ENCODE measurements around the gene HEBP2.

HEBP2 gene

GRCh38 chr6:138419766-138420165 lies 15.7 kb downstream of the HEBP2 start:
- no peak for ATAC-seq
- TF ChIP-seq ZNF8 (CRISPR knock-in tag; IDR thresholded peaks at IDR 0.05) (no peak), CSRNP3 (CRISPR knock-in tag; IDR thresholded peaks at IDR 0.05) (no peak), PPARA (CRISPR knock-in tag; IDR thresholded peaks at IDR 0.05; ENCODE audit: borderline replicate concordance) (no peak), BACH2 (CRISPR knock-in tag; IDR thresholded peaks at IDR 0.05; ENCODE audit: borderline replicate concordance) (no peak), ZFP3 (CRISPR knock-in tag; IDR thresholded peaks at IDR 0.05) (no peak), ZNF565 (CRISPR knock-in tag; conservative IDR thresholded peaks at IDR 0.05; ENCODE audit: low read depth) (no peak), GLIS3 (CRISPR knock-in tag; IDR thresholded peaks at IDR 0.05) (no peak), ESRRG (CRISPR knock-in tag; IDR thresholded peaks at IDR 0.05) (no peak)

GRCh38 chr6:138420356-138420755 lies 16.3 kb downstream of the HEBP2 start:
- no peak for TF ChIP-seq GLIS3 (CRISPR knock-in tag; IDR thresholded peaks at IDR 0.05)
- TF ChIP-seq RARB (CRISPR knock-in tag; IDR thresholded peaks at IDR 0.05): no peak
- TF ChIP-seq POU6F1 (CRISPR knock-in tag; IDR thresholded peaks at IDR 0.05; ENCODE audit: borderline replicate concordance, low read depth): no peak
- TF ChIP-seq ESRRG (CRISPR knock-in tag; IDR thresholded peaks at IDR 0.05): no peak
- TF ChIP-seq ZFP30 (CRISPR knock-in tag; IDR thresholded peaks at IDR 0.05): no peak
- no peak for TF ChIP-seq ZNF565 (CRISPR knock-in tag; conservative IDR thresholded peaks at IDR 0.05; ENCODE audit: low read depth)
- no peak for TF ChIP-seq TSHZ2 (CRISPR knock-in tag; IDR thresholded peaks at IDR 0.05)
- no peak for TF ChIP-seq OSR1 (CRISPR knock-in tag; IDR thresholded peaks at IDR 0.05)
- no peak for TF ChIP-seq ISL1 (CRISPR knock-in tag; IDR thresholded peaks at IDR 0.05)
- no peak for TF ChIP-seq ZNF70 (CRISPR knock-in tag; IDR thresholded peaks at IDR 0.05)
- TF ChIP-seq CSRNP3 (CRISPR knock-in tag; IDR thresholded peaks at IDR 0.05): no peak
- TF ChIP-seq SNAI2 (CRISPR knock-in tag; IDR thresholded peaks at IDR 0.05): no peak
- no peak for TF ChIP-seq CREB5 (CRISPR knock-in tag; IDR thresholded peaks at IDR 0.05; ENCODE audit: low read depth)
- no peak for TF ChIP-seq BACH2 (CRISPR knock-in tag; IDR thresholded peaks at IDR 0.05; ENCODE audit: borderline replicate concordance)
- no peak for TF ChIP-seq PPARA (CRISPR knock-in tag; IDR thresholded peaks at IDR 0.05; ENCODE audit: borderline replicate concordance)
- no peak for TF ChIP-seq CSDC2 (CRISPR knock-in tag; IDR thresholded peaks at IDR 0.05)
- no peak for TF ChIP-seq TOX (CRISPR knock-in tag; IDR thresholded peaks at IDR 0.05; ENCODE audit: borderline replicate concordance)
- no peak for TF ChIP-seq ZFP3 (CRISPR knock-in tag; IDR thresholded peaks at IDR 0.05)
- no peak for TF ChIP-seq ARNTL (CRISPR knock-in tag; IDR thresholded peaks at IDR 0.05; ENCODE audit: borderline replicate concordance, low read depth)
- no peak for ATAC-seq

- ATAC-seq: no peak
- TF ChIP-seq TCF4 (CRISPR knock-in tag; IDR thresholded peaks at IDR 0.05; ENCODE audit: borderline replicate concordance) (no peak), ESRRG (CRISPR knock-in tag; IDR thresholded peaks at IDR 0.05) (no peak), ZFP30 (CRISPR knock-in tag; IDR thresholded peaks at IDR 0.05) (no peak), PATZ1 (CRISPR knock-in tag; IDR thresholded peaks at IDR 0.05; ENCODE audit: borderline replicate concordance) (no peak), TOX (CRISPR knock-in tag; IDR thresholded peaks at IDR 0.05; ENCODE audit: borderline replicate concordance) (no peak), RARB (CRISPR knock-in tag; IDR thresholded peaks at IDR 0.05) (no peak), SNAI2 (CRISPR knock-in tag; IDR thresholded peaks at IDR 0.05) (no peak), ARNTL (CRISPR knock-in tag; IDR thresholded peaks at IDR 0.05; ENCODE audit: borderline replicate concordance, low read depth) (no peak), OSR1 (CRISPR knock-in tag; IDR thresholded peaks at IDR 0.05) (no peak), ZNF70 (CRISPR knock-in tag; IDR thresholded peaks at IDR 0.05) (no peak), ZNF8 (CRISPR knock-in tag; IDR thresholded peaks at IDR 0.05) (no peak)
Observed at GRCh38 chr6:138421089-138421488, 17.1 kb downstream of the HEBP2 start.

Measured in SK-N-SH treated with all-trans-retinoic acid at 6 μM for 48 hours (cell line).